Vagina (tissue), 2 donors: Measurements from ENCODE around the gene COL6A5.

Experiments
- CTCF ChIP-seq, 3 experiments: fragments of 450-650 bp in 2 of 3; fragments of 200-600 bp in 1 of 3; sonication (generic) in 1 of 3; IDR thresholded peaks; one replicate each; pipeline ENCODE4 v1.5.1; 2017 to 2019; ENCODE audit warnings: antibody characterized with exemption in 3 of 3, mild to moderate bottlenecking in 2 of 3, moderate library complexity in 2 of 3
- POLR2A ChIP-seq, 2 donors: fragments of 450-650 bp; IDR thresholded peaks; one replicate each; pipeline ENCODE4 v1.6.1; 2017; ENCODE audit warnings: antibody characterized with exemption in 2 of 2, mild to moderate bottlenecking in 2 of 2, moderate library complexity in 2 of 2
- POLR2AphosphoS5 ChIP-seq, 2 donors: sonication (generic); formaldehyde crosslinking; IDR thresholded peaks; one replicate each; pipeline ENCODE4 v1.9.0; 2017; ENCODE audit warnings: antibody characterized with exemption in 2 of 2, mild to moderate bottlenecking in 2 of 2, low read depth in 1 of 2; ENCODE audit not compliant: insufficient read depth in 1 of 2

- TF ChIP-seq CTCF (IDR thresholded peaks at IDR 0.05) (no peak), POLR2A (IDR thresholded peaks at IDR 0.05) (no peak), POLR2AphosphoS5 (IDR thresholded peaks at IDR 0.05; ENCODE audit: insufficient read depth in 1 of 2, low read depth in 1 of 2) (no peak)
Measured at GRCh38 chr3:130459944-130460343, 114.5 kb downstream of the COL6A5 start.
